22Rv1 (cell line): ENCODE results near the gene SFR1.

Source experiments
- ZFX ChIP-seq: fragments of 450-650 bp; IDR thresholded peaks from 2 replicates; pipeline ENCODE4 v1.6.1; 2017; ENCODE audit warnings: antibody characterized with exemption, borderline replicate concordance
- TF ChIP-seq, protein P1 (sequence below): fragments of 450-650 bp; IDR thresholded peaks from 2 replicates; pipeline ENCODE4 v1.5.1; 2017; ENCODE audit warnings: mild to moderate bottlenecking

DNA sequence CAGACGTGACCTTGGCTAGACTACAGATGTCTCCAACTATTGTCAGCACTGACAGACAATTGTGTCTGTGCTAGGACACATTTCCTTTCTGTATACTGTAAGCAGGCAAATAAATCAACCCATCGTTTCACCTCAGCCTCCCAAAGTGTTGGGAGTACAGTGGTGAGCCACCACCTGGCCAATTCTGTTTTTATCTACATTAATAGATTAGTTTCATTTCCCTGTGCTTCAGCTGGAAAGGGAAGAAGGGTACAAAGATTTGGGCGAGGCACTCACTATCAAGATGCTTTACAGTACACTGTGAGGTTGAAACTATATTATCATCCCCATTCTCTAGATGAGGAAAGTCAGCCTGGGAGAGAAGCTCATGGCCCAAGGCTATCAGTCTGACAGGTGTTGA, 21.9 kb downstream of the SFR1 start:
- TF ChIP-seq, protein P1, sequence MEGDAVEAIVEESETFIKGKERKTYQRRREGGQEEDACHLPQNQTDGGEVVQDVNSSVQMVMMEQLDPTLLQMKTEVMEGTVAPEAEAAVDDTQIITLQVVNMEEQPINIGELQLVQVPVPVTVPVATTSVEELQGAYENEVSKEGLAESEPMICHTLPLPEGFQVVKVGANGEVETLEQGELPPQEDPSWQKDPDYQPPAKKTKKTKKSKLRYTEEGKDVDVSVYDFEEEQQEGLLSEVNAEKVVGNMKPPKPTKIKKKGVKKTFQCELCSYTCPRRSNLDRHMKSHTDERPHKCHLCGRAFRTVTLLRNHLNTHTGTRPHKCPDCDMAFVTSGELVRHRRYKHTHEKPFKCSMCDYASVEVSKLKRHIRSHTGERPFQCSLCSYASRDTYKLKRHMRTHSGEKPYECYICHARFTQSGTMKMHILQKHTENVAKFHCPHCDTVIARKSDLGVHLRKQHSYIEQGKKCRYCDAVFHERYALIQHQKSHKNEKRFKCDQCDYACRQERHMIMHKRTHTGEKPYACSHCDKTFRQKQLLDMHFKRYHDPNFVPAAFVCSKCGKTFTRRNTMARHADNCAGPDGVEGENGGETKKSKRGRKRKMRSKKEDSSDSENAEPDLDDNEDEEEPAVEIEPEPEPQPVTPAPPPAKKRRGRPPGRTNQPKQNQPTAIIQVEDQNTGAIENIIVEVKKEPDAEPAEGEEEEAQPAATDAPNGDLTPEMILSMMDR: no peak
- no peak for TF ChIP-seq ZFX
